ENCODE data around the gene DEGS1.

Gene DEGS1

GRCh38 chr1:224216382-224216781, 33.3 kb downstream of the DEGS1 start:
- no peak for DNase-seq

DNA sequence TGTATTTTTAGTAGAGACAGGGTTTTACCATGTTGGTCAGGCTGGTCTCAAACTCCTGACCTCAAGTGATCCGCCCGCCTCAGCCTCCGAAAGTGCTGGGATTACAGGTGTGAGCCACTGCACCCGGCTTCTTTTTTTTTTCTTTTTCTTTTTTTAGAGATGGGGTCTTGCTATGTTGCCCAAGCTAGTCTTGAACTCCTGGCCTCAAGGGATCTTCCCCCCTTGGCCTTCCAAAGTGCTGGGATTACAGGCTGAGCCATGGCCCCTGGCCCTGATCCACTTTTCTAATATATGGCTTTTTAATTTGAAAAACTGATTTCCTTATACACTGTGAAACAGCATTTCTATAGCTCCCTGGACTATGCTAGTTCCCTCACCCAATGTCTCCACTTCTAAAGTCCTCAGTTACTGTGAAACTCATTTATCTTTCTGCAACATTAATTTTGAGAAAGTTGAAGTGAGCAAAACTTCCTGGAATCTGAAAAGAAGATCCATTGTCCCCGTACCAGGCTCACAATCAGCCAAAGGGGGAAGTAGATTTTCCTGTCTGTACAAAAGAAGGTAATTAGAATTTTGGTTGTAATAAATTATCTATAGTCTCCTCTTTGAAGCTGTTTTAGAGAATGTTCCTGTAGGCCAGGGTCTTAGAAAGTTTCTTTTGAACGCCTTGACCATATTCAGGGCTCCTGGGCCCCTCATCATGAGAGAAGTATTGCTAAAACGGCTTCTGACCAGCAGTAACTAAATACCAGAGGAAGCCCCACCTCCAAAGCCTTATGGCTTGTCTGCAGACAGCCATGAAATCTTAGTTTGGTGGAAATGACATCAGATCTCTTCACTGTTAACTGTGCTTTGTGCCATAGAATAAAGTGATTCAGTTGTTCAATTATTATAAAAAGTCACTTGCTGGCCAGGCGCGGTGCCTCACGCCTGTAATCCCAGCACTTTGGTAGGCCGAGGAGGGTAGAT, 34.9 kb downstream of the DEGS1 start:
- no peak for DNase-seq

- no peak for DNase-seq
Measured at GRCh38 chr1:224219011-224219611, 36.1 kb downstream of the DEGS1 start.

GRCh38 chr1:224219612-224220059, 36.6 kb downstream of the DEGS1 start:
- no peak for DNase-seq

- no peak for DNase-seq
Measured at GRCh38 chr1:224223819-224224714, 41.0 kb downstream of the DEGS1 start.

GRCh38 chr1:224226849-224227502, 43.9 kb downstream of the DEGS1 start:
- DNase-seq, result no peak

- DNase-seq, result no peak
Measured at GRCh38 chr1:224234017-224234416, 51.0 kb downstream of the DEGS1 start.

DNA sequence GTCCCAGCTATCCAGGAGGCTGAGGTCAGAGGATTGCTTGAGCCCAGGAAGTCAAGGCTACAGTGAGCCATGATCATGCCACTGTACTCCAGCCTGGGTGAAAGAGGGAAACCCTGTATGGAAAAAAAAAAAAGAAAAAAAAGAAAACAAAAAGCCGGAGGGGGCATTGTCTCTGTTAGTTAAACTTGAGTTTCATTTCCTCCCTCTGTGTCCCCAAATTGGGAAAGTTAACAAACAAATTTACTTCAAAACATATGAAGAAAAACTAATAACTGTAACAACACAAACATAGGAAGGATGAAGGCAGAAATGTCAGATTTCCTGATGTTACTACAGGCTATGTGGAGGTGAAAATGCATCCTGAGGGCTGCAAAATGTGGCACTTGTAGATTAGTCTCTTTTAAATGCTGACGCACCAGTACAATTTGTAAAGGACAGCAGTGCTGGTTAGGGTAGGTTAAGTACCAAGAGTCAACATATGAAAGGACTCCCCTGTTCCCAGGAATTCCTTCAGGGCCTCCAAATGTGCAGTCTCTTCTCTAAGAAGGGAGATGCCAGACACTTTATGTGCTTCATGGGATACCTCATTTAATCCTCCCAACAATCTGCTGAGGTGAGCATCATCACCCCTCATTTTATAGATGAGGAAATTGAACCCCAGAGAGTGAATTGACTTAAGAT, 52.9 kb downstream of the DEGS1 start:
- DNase-seq, result no peak

DNA sequence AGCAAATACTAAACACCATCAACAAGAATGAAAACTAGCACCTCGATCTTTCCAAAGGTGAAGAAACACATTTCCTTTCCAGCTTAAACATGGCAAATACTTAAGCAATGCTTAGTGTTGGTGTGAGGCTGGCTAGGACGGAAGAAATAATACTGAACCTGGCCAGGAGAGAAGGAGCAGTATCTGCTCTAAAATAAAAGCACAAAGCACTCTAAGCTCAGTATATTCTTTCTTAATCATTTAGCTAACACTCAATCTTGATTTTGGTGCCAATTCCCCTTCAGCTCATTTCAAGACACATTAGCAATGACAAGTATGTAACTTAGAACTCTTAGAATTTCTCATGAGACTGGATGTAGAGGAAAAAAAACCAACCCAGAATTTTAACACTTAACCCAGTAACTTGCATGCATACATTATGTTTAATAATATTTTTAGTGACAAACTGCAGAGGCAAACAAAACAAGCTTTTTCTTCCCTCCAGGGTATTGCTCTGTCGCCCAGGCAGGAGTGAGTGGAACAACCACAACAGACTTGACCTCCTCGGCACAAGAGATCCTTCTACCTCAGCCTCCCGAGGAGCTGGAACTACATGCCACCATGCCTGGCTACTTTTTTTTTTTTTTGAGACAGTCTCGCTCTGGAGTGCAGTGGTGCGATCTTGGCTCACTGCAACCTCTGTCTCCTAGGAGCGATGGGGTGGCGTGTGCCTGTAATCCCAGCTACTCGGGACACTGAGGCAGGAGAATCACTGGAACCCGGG, 54.3 kb downstream of the DEGS1 start:
- DNase-seq, result no peak

GRCh38 chr1:224238212-224238611, 55.2 kb downstream of the DEGS1 start:
- no peak for DNase-seq

DNA sequence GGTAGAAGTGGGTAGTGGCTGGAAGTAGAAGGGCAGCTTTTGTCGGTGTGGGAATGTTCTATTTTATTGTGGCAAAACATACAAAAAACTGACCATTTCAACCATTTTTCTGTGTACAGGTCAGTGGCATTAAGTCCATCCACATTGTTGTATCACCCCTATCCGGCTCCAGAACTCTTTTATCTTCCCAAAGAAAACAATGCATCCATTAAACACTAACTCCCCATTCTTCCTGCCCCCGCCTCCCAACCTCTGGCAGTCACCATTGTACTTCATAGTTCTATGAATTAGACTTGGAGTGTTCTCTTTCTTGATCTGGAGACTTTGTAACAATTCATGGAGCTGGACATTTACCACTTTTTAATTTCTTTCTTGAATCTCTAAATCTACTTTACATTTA, 55.7 kb downstream of the DEGS1 start:
- no peak for DNase-seq
